Lower leg skin (tissue), 4 donors: Measurements from ENCODE around the gene PSORS1C2. TPM values are rescaled to one million over a fixed set of nuclear protein-coding genes. Genes with fewer than 3 reads are reported as not detected.

Experiments used
- DNase-seq, 2 donors: peaks; one replicate each; pipeline ENCODE4 v3.0.0-alpha.2; 2019; ENCODE audit warnings: low spot score in 2 of 2
- H3K4me3 ChIP-seq: fragments of 200-600 bp; sonication (generic); 2 replicates; pipeline ENCODE4 v1.5.1; 2017; ENCODE audit warnings: mild to moderate bottlenecking, low read depth; ENCODE audit not compliant: poor library complexity, severe bottlenecking
- CTCF ChIP-seq, 3 donors: fragments of 450-650 bp; IDR thresholded peaks; one replicate each; pipeline ENCODE4 v1.5.1; 2016; ENCODE audit warnings: antibody characterized with exemption in 3 of 3, mild to moderate bottlenecking in 3 of 3, moderate library complexity in 2 of 3
- POLR2A ChIP-seq, 2 donors: fragments of 450-650 bp; IDR thresholded peaks; one replicate each; pipeline ENCODE4 v1.6.1; 2016 to 2017; ENCODE audit warnings: antibody characterized with exemption in 2 of 2, mild to moderate bottlenecking in 1 of 2, moderate library complexity in 1 of 2
- WGBS, 2 donors: methylation state at CpG; one replicate each; pipeline ENCODE4 v1.1.5; 2018; 5-methylcytosine and 5-hydroxymethylcytosine counted together
- intact Hi-C: fragments of 100-400 bp; cut with DNase I; formaldehyde crosslinking; loops from one replicate; pipeline ENCODE4 v1.15.0; 2023; ENCODE audit warnings: low total_unique reads
- total RNA-seq, 4 donors: library from RNA; depleted of rRNA; stranded (reverse); fragments of >200 nt; gene quantifications; one replicate each; pipeline ENCODE4 v1.1.0, GENCODE V29; 2016

PSORS1C2 gene
- total RNA-seq, 4 donors from 2014 or later = 34.8 to 55.5 (median 44.1) TPM

GRCh38 chr6:31107052-31107451 is 31.8 kb downstream of the PSORS1C2 start:
- no peak for DNase-seq
- H3K4me3 ChIP-seq = no peak overlapping the region
- WGBS, 2 donors = 70 to 87% methylated on average over 4 of the region's 4 CpGs
- intact Hi-C loops = no loop called here
- TF ChIP-seq POLR2A (IDR thresholded peaks at IDR 0.05) (no peak), CTCF (IDR thresholded peaks at IDR 0.05) (no peak)

GRCh38 chr6:31103136-31103535 is 35.7 kb downstream of the PSORS1C2 start:
- H3K4me3 ChIP-seq = no peak overlapping the region
- intact Hi-C loops = no loop called here
- DNase-seq = no peak
- 91 to 92% methylated on average over 2 of the region's 2 CpGs for WGBS, 2 donors
- TF ChIP-seq CTCF (IDR thresholded peaks at IDR 0.05) = no peak
- no peak for TF ChIP-seq POLR2A (IDR thresholded peaks at IDR 0.05)

GRCh38 chr6:31098449-31098938 is 40.4 kb downstream of the PSORS1C2 start:
- 96 to 97% methylated on average over 4 of the region's 4 CpGs for WGBS, 2 donors
- no peak for TF ChIP-seq CTCF (IDR thresholded peaks at IDR 0.05)
- TF ChIP-seq POLR2A (IDR thresholded peaks at IDR 0.05) = no peak
- intact Hi-C loops = no loop called here
- no peak for DNase-seq
- no peak overlapping the region for H3K4me3 ChIP-seq

- TF ChIP-seq POLR2A (IDR thresholded peaks at IDR 0.05) (no peak), CTCF (IDR thresholded peaks at IDR 0.05) (no peak)
- no peak overlapping the region for H3K4me3 ChIP-seq
- intact Hi-C loops = no loop called here
- 72 to 74% methylated on average over 5 of the region's 5 CpGs for WGBS, 2 donors
- no peak for DNase-seq
Measured at GRCh38 chr6:31096656-31097055, 42.2 kb downstream of the PSORS1C2 start.

GRCh38 chr6:31096215-31096614 is 42.7 kb downstream of the PSORS1C2 start:
- no peak overlapping the region for H3K4me3 ChIP-seq
- TF ChIP-seq POLR2A (IDR thresholded peaks at IDR 0.05) (no peak), CTCF (IDR thresholded peaks at IDR 0.05) (no peak)
- intact Hi-C loops = no loop called here
- WGBS, 2 donors = 71 to 79% methylated on average over 3 of the region's 3 CpGs
- DNase-seq = no peak

GRCh38 chr6:31094389-31094881 is 44.4 kb downstream of the PSORS1C2 start:
- intact Hi-C loops = no loop called here
- no peak for TF ChIP-seq POLR2A (IDR thresholded peaks at IDR 0.05)
- TF ChIP-seq CTCF (IDR thresholded peaks at IDR 0.05) = no peak
- no peak for DNase-seq
- no peak overlapping the region for H3K4me3 ChIP-seq
- WGBS, 2 donors = 31 to 35% methylated on average over 3 of the region's 3 CpGs
